Smooth muscle cell (in vitro differentiated cells): ENCODE results near the gene MGST1. TPM values are rescaled to one million over a fixed set of nuclear protein-coding genes. Genes with fewer than 3 reads are reported as not detected.
A peak's percentile ranks its signal among the peaks of the same experiment; 100 is the strongest.

ENCODE experiments used
- DNase-seq: peaks from one replicate; lab custom pipeline; 2025; ENCODE audit not compliant: unreplicated experiment; lab: John Stamatoyannopoulos, UW
- H2AFZ ChIP-seq: fragments of 200-600 bp; sonication (generic); 2 replicates; pipeline ENCODE4 v1.6.0; 2016; ENCODE audit warnings: antibody characterized with exemption, low read depth, mild to moderate bottlenecking
- H3F3A ChIP-seq: fragments of 200-600 bp; sonication (generic); 2 replicates; pipeline ENCODE4 v1.6.0; 2017; ENCODE audit warnings: antibody characterized with exemption, low read depth
- H3K27ac ChIP-seq: fragments of 200-600 bp; sonication (generic); 2 replicates; pipeline ENCODE4 v1.5.1; 2016; ENCODE audit warnings: low read depth, mild to moderate bottlenecking
- H3K27me3 ChIP-seq: fragments of 200-600 bp; sonication (generic); 2 replicates; pipeline ENCODE4 v1.6.1; 2016; ENCODE audit warnings: low read depth, mild to moderate bottlenecking
- H3K36me3 ChIP-seq: fragments of 200-600 bp; sonication (generic); 2 replicates; pipeline ENCODE4 v1.5.1; 2016; ENCODE audit warnings: low read depth
- H3K4me1 ChIP-seq: fragments of 200-600 bp; sonication (generic); 2 replicates; pipeline ENCODE4 v1.5.1; 2016; ENCODE audit warnings: low read depth
- H3K4me2 ChIP-seq: fragments of 200-600 bp; sonication (generic); 2 replicates; pipeline ENCODE4 v1.6.0; 2016; ENCODE audit warnings: mild to moderate bottlenecking
- H3K4me3 ChIP-seq: fragments of 200-600 bp; sonication (generic); 2 replicates; pipeline ENCODE4 v1.5.1; 2016; ENCODE audit warnings: mild to moderate bottlenecking
- H3K79me2 ChIP-seq: fragments of 200-600 bp; sonication (generic); 2 replicates; pipeline ENCODE4 v1.6.0; 2016; ENCODE audit warnings: low read depth, mild to moderate bottlenecking
- H3K9ac ChIP-seq: fragments of 200-600 bp; sonication (generic); 2 replicates; pipeline ENCODE4 v1.6.0; 2016; ENCODE audit warnings: low read depth
- H3K9me3 ChIP-seq: fragments of 200-600 bp; sonication (generic); replicated peaks from 2 replicates; pipeline ENCODE4 v1.5.1; 2016; ENCODE audit warnings: low read depth
- H4K20me1 ChIP-seq: fragments of 200-600 bp; sonication (generic); 2 replicates; pipeline ENCODE4 v1.6.0; 2016; ENCODE audit warnings: low read depth
- WGBS: methylation state at CpG from one replicate; pipeline ENCODE4 v1.1.7; 2016; ENCODE audit warnings: low lambda C conversion rate; 5-methylcytosine and 5-hydroxymethylcytosine counted together
- polyA plus RNA-seq: library from polyadenylated mRNA; unstranded; fragments of >200 nt; fragmentation: Nextera tagmentation; extraction: Ambion mirVana; gene quantifications from 2 replicates; pipeline ENCODE4 v1.2.1, GENCODE V29; 2016
- total RNA-seq: library from RNA; depleted of rRNA; stranded (reverse); fragments of >200 nt; gene quantifications from 2 replicates; pipeline ENCODE4 v1.2.3, GENCODE V29; 2014
- TF ChIP-seq, protein P1 (sequence below): fragments of 200-600 bp; sonication (generic); IDR thresholded peaks from 2 replicates; pipeline ENCODE4 v1.5.1; 2017; ENCODE audit warnings: borderline replicate concordance, mild to moderate bottlenecking, antibody characterized with exemption; ENCODE audit not compliant: insufficient read depth, poor library complexity, severe bottlenecking

MGST1 gene
- total and polyA plus RNA-seq, 2 experiments from 2014 or later = 21.7 to 31.4 TPM

DNA sequence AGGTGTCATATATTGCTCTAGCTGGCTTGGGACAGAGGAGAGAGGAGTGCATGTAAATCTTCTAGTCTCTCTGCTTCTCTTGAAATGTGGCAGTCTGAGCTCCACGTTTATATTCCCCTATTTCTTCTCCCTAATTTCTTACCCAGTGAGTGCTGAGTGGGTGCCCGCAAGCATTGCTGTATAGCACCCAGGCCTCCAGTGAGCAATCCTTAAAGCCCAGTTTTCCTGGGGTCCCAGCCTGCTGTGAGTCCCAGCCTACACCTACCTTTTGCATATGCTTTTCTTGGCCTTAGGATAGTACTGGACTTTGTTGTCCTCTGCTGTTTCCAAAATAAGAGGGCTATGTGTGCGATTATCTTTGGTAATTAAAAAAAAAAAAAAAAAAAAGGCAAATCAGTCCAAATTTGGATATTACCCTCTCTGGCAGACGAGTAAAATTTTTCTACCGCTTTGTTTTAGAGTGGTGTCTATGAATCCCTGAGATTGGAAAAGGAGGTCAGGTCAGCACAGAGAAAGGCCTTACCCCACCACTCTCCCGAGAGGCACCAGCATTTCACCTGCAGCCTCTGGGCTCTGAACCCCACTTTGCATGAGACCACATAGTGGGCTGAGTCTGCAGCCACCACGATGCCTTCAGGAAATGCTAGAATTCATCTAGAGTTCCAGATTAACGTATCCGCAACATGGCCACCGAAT is 1.1 kb downstream of the MGST1 start:
- 32% methylated on average over 10 of the region's 10 CpGs for WGBS
- peak overlapping the region; percentile 91 for H3K4me2 ChIP-seq
- H2AFZ ChIP-seq = peak overlapping the region; percentile 96
- no peaks in the 10 kb centered on the region for H3K79me2 ChIP-seq
- no peaks in the 10 kb centered on the region for H3F3A ChIP-seq
- H3K9me3 ChIP-seq = no peaks in the 10 kb centered on the region
- peak overlapping the region; percentile 5 for H3K27ac ChIP-seq
- peaks cover 45% of the 10 kb centered on the region for H3K4me1 ChIP-seq
- TF ChIP-seq, protein P1, sequence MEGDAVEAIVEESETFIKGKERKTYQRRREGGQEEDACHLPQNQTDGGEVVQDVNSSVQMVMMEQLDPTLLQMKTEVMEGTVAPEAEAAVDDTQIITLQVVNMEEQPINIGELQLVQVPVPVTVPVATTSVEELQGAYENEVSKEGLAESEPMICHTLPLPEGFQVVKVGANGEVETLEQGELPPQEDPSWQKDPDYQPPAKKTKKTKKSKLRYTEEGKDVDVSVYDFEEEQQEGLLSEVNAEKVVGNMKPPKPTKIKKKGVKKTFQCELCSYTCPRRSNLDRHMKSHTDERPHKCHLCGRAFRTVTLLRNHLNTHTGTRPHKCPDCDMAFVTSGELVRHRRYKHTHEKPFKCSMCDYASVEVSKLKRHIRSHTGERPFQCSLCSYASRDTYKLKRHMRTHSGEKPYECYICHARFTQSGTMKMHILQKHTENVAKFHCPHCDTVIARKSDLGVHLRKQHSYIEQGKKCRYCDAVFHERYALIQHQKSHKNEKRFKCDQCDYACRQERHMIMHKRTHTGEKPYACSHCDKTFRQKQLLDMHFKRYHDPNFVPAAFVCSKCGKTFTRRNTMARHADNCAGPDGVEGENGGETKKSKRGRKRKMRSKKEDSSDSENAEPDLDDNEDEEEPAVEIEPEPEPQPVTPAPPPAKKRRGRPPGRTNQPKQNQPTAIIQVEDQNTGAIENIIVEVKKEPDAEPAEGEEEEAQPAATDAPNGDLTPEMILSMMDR = no peak
- no peak for DNase-seq
- no peaks in the 10 kb centered on the region for H3K27me3 ChIP-seq
- no peak overlapping the region for H3K9ac ChIP-seq
- no peaks in the 10 kb centered on the region for H3K36me3 ChIP-seq
- H3K4me3 ChIP-seq = peak overlapping the region; percentile 60
- no peaks in the 10 kb centered on the region for H4K20me1 ChIP-seq

DNA sequence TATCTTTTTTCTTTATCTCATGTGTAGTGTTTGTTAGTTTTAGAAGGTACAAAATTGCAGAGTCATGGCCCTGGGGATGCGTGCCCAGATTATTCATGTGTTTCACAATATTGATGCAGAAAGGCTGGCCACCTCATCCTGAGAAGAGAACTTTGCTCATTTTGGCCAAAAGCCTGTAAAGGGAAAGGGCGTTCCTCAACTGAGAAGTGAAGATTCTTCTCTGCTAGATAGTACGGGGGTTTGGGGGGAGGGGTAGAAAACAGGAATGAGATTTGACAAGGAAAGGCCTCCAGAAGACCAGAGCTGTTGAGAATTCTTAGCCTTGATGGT is 1.7 kb downstream of the MGST1 start:
- H4K20me1 ChIP-seq = no peaks in the 10 kb centered on the region
- TF ChIP-seq, protein P1 = no peak
- peaks cover 45% of the 10 kb centered on the region for H3K4me1 ChIP-seq
- WGBS = 23% methylated on average over 3 of the region's 3 CpGs
- no peaks in the 10 kb centered on the region for H3K36me3 ChIP-seq
- no peak overlapping the region for H2AFZ ChIP-seq
- peak overlapping the region; percentile 91 for H3K4me2 ChIP-seq
- DNase-seq = no peak
- no peaks in the 10 kb centered on the region for H3K27me3 ChIP-seq
- H3K9ac ChIP-seq = no peak overlapping the region
- no peaks in the 10 kb centered on the region for H3K9me3 ChIP-seq
- H3K4me3 ChIP-seq = peak overlapping the region; percentile 60
- peak overlapping the region; percentile 5 for H3K27ac ChIP-seq
- H3F3A ChIP-seq = no peaks in the 10 kb centered on the region
- no peaks in the 10 kb centered on the region for H3K79me2 ChIP-seq

DNA sequence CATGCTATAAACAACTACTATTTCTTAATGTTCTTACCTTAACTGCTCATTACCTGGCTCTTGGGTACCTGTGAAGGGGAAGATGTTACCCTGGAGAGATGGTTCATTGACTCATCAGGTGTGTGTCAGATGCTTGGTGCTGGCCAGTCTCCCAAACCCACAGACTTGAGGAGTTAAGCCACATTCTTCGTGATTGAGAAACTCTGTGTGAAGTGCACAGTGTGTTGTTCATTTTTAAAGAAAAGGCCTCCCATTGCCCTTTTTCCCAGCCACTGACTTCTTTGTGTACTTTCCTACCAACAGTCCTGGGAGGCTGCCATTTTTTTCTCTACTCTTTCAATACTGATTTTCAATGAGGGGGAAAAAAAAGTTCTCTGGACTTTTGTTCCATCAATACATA is 3.2 kb downstream of the MGST1 start:
- no peak overlapping the region for H2AFZ ChIP-seq
- DNase-seq = no peak
- H3F3A ChIP-seq = no peaks in the 10 kb centered on the region
- H3K27me3 ChIP-seq = no peaks in the 10 kb centered on the region
- peaks cover 41% of the 10 kb centered on the region for H3K4me1 ChIP-seq
- TF ChIP-seq, protein P1 = no peak
- H3K27ac ChIP-seq = peak overlapping the region; percentile 17
- WGBS = 38% methylated on average over 1 of the region's 1 CpG
- H3K4me3 ChIP-seq = no peak overlapping the region
- no peaks in the 10 kb centered on the region for H3K9me3 ChIP-seq
- no peaks in the 10 kb centered on the region for H4K20me1 ChIP-seq
- H3K9ac ChIP-seq = no peak overlapping the region
- no peaks in the 10 kb centered on the region for H3K36me3 ChIP-seq
- no peaks in the 10 kb centered on the region for H3K79me2 ChIP-seq
- peak overlapping the region; percentile 39 for H3K4me2 ChIP-seq

DNA sequence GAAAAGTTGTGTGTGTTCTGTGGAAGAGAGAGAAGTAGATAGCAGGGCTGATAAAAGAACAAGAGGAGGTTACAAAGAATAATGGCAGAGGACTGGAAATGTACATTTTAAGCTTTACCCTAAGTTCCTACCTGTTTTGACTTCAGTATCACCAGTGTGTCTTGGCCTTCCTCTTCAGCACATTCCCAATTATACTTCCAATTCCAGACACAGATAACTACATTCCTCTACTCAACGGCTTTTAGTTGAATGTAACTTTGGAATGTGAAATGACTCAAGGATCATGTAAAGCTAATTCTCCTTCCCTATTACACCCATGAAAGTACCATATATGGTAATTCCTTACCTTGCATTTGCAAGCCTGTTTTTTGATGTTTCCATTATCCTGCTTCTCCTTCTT is 5.0 kb downstream of the MGST1 start:
- no peaks in the 10 kb centered on the region for H3K79me2 ChIP-seq
- no peak overlapping the region for H3K4me3 ChIP-seq
- H4K20me1 ChIP-seq = no peaks in the 10 kb centered on the region
- no peaks in the 10 kb centered on the region for H3K27me3 ChIP-seq
- H2AFZ ChIP-seq = no peak overlapping the region
- H3K36me3 ChIP-seq = no peaks in the 10 kb centered on the region
- no peaks in the 10 kb centered on the region for H3F3A ChIP-seq
- no peak for DNase-seq
- 5% methylated on average over 1 of the region's 1 CpG for WGBS
- TF ChIP-seq, protein P1 = no peak
- peak overlapping the region; percentile 3 for H3K27ac ChIP-seq
- peak overlapping the region; percentile 71 for H3K4me2 ChIP-seq
- no peaks in the 10 kb centered on the region for H3K9me3 ChIP-seq
- no peak overlapping the region for H3K9ac ChIP-seq
- H3K4me1 ChIP-seq = peaks cover 30% of the 10 kb centered on the region
